HUES48 (cell line): Measurements from ENCODE around the gene SLC4A1AP.
A peak's percentile ranks its signal among the peaks of the same experiment; 100 is the strongest.
"Not testable (repeated sequence)": the region's sequence is repeated elsewhere in the genome, so short reads cannot be mapped to it uniquely, and the experiment has no call there.

Source experiments
- H3K27ac ChIP-seq: one replicate; pipeline ENCODE4 v1.7.0; 2013; ENCODE audit warnings: low read depth, low read length, inconsistent platforms
- H3K27me3 ChIP-seq: 2 replicates; pipeline ENCODE4 v1.6.1; 2013; ENCODE audit warnings: mild to moderate bottlenecking, low read length; ENCODE audit not compliant: control insufficient read depth, insufficient read depth
- H3K36me3 ChIP-seq: 2 replicates; pipeline ENCODE4 v1.6.1; 2013; ENCODE audit warnings: low read length; ENCODE audit not compliant: control insufficient read depth, insufficient read depth
- H3K4me1 ChIP-seq: 2 replicates; pipeline ENCODE4 v1.6.1; 2013; ENCODE audit warnings: mild to moderate bottlenecking, low read length; ENCODE audit not compliant: control insufficient read depth, insufficient read depth
- H3K4me3 ChIP-seq: 2 replicates; pipeline ENCODE4 v1.5.1; 2013; ENCODE audit warnings: mild to moderate bottlenecking, low read depth, low read length
- H3K9ac ChIP-seq: 2 replicates; pipeline ENCODE4 v1.6.1; 2013; ENCODE audit warnings: mild to moderate bottlenecking, low read depth, low read length, moderate library complexity
- H3K9me3 ChIP-seq: 2 replicates; pipeline ENCODE4 v1.6.1; 2013; ENCODE audit warnings: low read length; ENCODE audit not compliant: control insufficient read depth, insufficient read depth

SLC4A1AP gene

GRCh38 chr2:27680571-27680970 lies 16.9 kb downstream of the SLC4A1AP start:
- no peak overlapping the region for H3K27ac ChIP-seq

GRCh38 chr2:27681841-27682240 lies 18.2 kb downstream of the SLC4A1AP start:
- peaks cover 64% of the 10 kb centered on the region for H3K36me3 ChIP-seq
- H3K4me1 ChIP-seq = no peaks in the 10 kb centered on the region
- no peaks in the 10 kb centered on the region for H3K27me3 ChIP-seq
- no peak overlapping the region for H3K9ac ChIP-seq
- no peak overlapping the region for H3K4me3 ChIP-seq
- H3K9me3 ChIP-seq = no peaks in the 10 kb centered on the region
- H3K27ac ChIP-seq = peak overlapping the region; percentile 69

More at GRCh38 chr2:27680571-27680970, 16.9 kb downstream of the SLC4A1AP start:
- peaks cover 61% of the 10 kb centered on the region for H3K36me3 ChIP-seq
- H3K27me3 ChIP-seq = no peaks in the 10 kb centered on the region
- H3K4me1 ChIP-seq = no peaks in the 10 kb centered on the region
- H3K4me3 ChIP-seq = no peak overlapping the region
- H3K9me3 ChIP-seq = no peaks in the 10 kb centered on the region
- no peak overlapping the region for H3K9ac ChIP-seq

- not testable (repeated sequence) for H3K9ac ChIP-seq, H3K27me3 ChIP-seq, H3K4me3 ChIP-seq, H3K9me3 ChIP-seq, H3K4me1 ChIP-seq
- Histone ChIP-seq H3K36me3 (peaks cover 62% of the 10 kb centered on the region), H3K27ac (peak overlapping the region; percentile 69)
Measured at GRCh38 chr2:27682334-27682771, 18.7 kb downstream of the SLC4A1AP start.

GRCh38 chr2:27683390-27684071 lies 19.8 kb downstream of the SLC4A1AP start:
- Histone ChIP-seq H3K4me1 (no peaks in the 10 kb centered on the region), H3K27ac (peak overlapping the region; percentile 26), H3K9me3 (no peaks in the 10 kb centered on the region), H3K4me3 (no peak overlapping the region), H3K9ac (no peak overlapping the region), H3K36me3 (peaks cover 60% of the 10 kb centered on the region), H3K27me3 (no peaks in the 10 kb centered on the region)

- H3K4me1 ChIP-seq, H3K27ac ChIP-seq, H3K9ac ChIP-seq, H3K4me3 ChIP-seq, H3K9me3 ChIP-seq, H3K27me3 ChIP-seq: not testable (repeated sequence)
- H3K36me3 ChIP-seq = peaks cover 60% of the 10 kb centered on the region
Measured at GRCh38 chr2:27685006-27685405, 21.3 kb downstream of the SLC4A1AP start.

- Histone ChIP-seq H3K9me3 (no peaks in the 10 kb centered on the region), H3K4me3 (no peak overlapping the region), H3K36me3 (peaks cover 57% of the 10 kb centered on the region), H3K4me1 (no peaks in the 10 kb centered on the region), H3K27me3 (no peaks in the 10 kb centered on the region), H3K9ac (no peak overlapping the region), H3K27ac (no peak overlapping the region)
Measured at GRCh38 chr2:27685577-27685976, 21.9 kb downstream of the SLC4A1AP start.

- H3K9me3 ChIP-seq = no peaks in the 10 kb centered on the region
- no peak overlapping the region for H3K27ac ChIP-seq
- no peaks in the 10 kb centered on the region for H3K4me1 ChIP-seq
- H3K9ac ChIP-seq = no peak overlapping the region
- H3K27me3 ChIP-seq = no peaks in the 10 kb centered on the region
- peaks cover 50% of the 10 kb centered on the region for H3K36me3 ChIP-seq
- H3K4me3 ChIP-seq = no peak overlapping the region
Measured at GRCh38 chr2:27687232-27687631, 23.5 kb downstream of the SLC4A1AP start.

GRCh38 chr2:27689424-27689823 lies 25.7 kb downstream of the SLC4A1AP start:
- no peaks in the 10 kb centered on the region for H3K4me1 ChIP-seq
- no peak overlapping the region for H3K27ac ChIP-seq
- peaks cover 58% of the 10 kb centered on the region for H3K36me3 ChIP-seq
- no peak overlapping the region for H3K9ac ChIP-seq
- no peaks in the 10 kb centered on the region for H3K9me3 ChIP-seq
- no peak overlapping the region for H3K4me3 ChIP-seq
- no peaks in the 10 kb centered on the region for H3K27me3 ChIP-seq

- Histone ChIP-seq H3K27me3 (no peaks in the 10 kb centered on the region), H3K9ac (no peak overlapping the region), H3K4me1 (no peaks in the 10 kb centered on the region), H3K9me3 (no peaks in the 10 kb centered on the region), H3K36me3 (peaks cover 54% of the 10 kb centered on the region), H3K27ac (no peak overlapping the region), H3K4me3 (no peak overlapping the region)
Measured at GRCh38 chr2:27690052-27690451, 26.4 kb downstream of the SLC4A1AP start.

- H3K4me1 ChIP-seq = no peaks in the 10 kb centered on the region
- no peak overlapping the region for H3K9ac ChIP-seq
- no peaks in the 10 kb centered on the region for H3K9me3 ChIP-seq
- H3K27me3 ChIP-seq = no peaks in the 10 kb centered on the region
- H3K4me3 ChIP-seq = no peak overlapping the region
- H3K27ac ChIP-seq = no peak overlapping the region
- H3K36me3 ChIP-seq = peaks cover 21% of the 10 kb centered on the region
Measured at GRCh38 chr2:27697660-27698059, 34.0 kb downstream of the SLC4A1AP start.

GRCh38 chr2:27701676-27702075 lies 38.0 kb downstream of the SLC4A1AP start:
- Histone ChIP-seq H3K9me3 (no peaks in the 10 kb centered on the region), H3K36me3 (no peaks in the 10 kb centered on the region), H3K4me3 (no peak overlapping the region), H3K27ac (no peak overlapping the region), H3K9ac (no peak overlapping the region), H3K4me1 (peaks cover 11% of the 10 kb centered on the region; the same call in 1 of the 2 replicates), H3K27me3 (no peaks in the 10 kb centered on the region)
